GM21515 (cell line): ENCODE measurements around the gene MNX1.

Experiments used
- ATAC-seq: cut with Tn5 transposase; IDR thresholded peaks from one replicate; pipeline ENCODE4 v1.9.1; 2021; ENCODE audit not compliant: unreplicated experiment

MNX1 gene

DNA sequence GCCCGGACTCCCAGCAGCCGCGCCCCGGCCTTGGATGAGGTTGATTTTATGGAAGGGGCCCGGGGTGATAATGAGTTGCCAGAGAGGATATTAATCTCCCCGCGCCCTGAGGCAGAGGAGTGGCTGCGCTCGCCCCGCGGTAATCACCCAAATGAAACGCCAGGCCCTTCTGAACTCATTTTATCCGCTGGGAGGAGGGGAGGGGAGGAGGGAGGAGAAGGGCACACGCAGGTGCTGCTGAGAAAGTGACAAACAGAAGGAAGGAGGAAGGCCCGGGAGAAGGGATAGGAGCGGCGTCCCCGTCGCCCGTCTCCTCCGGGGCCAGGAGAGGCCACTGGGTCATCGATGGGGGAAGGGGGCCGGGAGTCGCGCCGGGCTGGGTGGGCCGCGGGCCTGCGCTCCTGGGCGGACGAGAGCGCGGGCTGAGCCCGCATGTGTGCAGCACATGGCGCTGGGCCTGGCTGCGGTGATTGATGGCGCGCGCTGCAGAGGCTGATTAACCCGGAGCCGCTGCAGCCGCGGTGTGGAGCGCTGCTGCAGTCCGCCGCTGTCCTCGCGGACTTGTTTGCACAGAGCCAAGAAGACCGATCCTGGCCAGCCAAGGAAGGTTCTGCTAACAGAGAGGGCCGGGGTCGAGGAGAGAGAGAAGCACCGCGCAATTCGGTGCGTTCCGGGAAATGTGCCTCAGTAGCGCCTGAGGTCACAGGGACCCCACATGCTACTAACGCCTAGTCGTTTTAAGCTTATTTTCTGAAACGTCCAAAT lies 6.5 kb downstream of the MNX1 start:
- no peak for ATAC-seq

DNA sequence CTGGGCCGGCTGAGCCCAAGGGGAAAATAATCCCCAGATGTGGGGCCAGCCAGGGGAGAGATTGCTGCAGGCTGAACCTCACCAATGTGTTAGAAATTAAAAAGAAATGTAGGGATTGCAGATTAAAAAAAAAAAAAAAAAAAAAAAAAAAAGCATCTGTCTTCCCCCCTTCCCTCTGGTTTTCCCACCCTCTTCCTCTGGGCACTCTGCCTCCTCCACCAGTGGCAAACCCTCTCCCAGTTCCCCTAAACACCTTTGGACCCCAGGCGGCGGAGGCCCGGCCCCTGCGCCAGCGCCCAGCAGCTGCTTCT lies 7.1 kb downstream of the MNX1 start:
- ATAC-seq, result no peak

DNA sequence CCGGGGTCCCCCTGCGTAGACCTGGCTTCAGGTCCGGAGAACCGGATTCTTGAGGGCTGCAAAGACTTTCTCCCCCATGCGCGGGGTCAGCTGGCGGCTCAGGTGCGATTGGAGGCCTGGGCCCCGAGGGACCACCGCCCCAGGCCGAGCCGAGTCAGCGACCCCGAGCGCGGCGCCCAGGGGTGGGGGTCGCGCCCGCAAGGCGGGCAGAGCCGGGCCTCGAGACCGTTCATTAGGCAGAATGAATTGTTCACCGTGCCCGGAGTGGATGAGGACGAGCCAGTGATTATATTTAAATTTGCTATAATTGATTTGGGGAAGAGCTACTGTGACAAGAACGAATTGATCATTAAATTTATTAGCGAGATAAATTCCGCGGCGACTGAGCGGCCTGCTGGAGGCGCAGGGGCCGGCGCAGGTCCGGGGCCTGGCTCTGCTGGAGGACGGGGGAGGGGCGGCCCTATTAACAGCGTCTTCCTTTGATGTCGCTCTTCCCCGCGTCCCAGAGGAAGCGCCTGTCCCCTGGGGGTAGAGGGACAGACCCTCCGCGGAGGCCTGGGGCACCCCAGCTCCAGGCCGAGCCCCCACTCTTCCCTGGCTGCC lies 7.5 kb downstream of the MNX1 start:
- ATAC-seq, result no peak

DNA sequence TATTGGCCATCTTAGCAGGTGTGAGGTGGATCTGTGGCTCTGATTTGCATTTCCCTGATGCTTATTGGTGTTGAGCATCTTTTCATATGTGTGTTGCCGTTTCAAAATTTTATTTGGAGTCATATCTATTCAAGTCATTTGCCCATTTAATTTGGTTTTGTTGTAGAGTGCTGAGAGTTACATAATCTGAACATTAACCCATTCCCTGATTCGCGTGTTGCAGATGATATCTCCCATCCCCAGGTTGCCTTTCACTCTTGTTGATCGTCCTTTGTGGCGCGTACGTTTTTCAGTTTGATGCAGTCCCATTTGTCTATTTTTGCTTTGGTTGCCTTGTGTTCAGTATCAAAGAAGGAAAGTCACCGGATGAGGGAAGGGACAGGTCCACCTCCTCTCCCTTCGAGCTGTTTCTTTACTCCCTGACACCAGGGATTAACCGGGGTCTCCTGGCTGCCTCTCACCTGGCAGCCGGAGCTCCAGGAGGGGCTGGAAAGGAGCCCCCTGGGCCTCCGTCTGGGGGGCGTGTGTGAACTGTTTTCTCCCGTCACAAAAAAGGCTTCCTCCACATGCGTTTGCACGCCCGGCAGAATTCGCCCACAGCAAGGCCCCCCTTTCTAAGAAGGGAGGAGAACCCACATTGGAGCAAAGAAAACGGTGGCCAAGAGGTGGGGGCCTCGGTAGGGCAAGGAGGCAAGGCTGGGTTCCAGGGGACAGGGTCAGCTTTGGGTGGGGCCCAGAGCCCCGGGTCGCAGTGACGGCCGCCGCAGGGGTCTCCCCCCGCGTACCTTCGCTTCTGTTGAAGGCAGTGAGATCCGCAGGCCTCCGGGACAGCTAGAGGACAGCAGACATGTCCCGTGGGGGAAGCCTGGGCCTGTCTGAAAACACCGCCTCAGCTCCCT lies 8.3 kb downstream of the MNX1 start:
- no peak for ATAC-seq

- no peak for ATAC-seq
Observed at GRCh38 chr7:157000741-157001653, 9.5 kb downstream of the MNX1 start.

DNA sequence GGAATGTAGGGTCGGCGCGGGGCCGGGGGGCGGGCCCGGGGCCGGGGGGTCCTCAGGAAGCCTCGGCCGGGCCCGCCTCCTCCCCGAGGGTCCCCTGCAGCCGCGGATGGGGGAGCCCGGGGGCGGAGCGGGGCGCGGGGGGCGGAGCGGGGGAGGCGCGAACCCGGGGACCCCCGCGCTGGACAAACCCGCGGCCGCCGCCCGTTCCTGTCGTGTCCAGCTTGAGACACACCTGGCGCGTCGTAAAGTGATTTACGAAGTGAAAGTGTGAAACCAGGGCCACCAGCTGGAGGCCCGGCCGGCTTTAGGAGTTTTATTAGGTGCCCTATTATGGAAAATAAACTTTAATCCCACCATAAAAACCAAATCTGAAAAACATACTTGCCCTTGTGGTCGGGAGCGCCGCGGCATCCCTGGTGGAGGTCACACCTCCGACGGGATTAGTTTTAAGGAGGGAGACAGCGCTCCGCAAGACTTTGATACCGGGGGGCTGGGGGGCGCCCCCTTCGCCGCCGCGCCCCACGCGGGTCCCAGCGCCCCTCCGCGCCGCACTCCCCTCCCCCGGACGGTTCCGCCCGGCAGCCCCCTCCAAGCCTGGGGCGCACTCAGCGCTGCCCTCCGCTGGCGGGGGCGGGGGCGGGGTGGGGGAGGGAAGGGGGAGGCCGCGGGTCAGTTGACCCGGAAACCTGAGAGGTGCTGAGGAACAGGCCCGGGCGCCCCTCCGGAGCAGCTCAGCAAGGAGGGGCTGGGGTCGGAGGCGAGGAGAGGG lies 10.3 kb downstream of the MNX1 start:
- ATAC-seq, result no peak

- no peak for ATAC-seq
Observed at GRCh38 chr7:156998988-156999957, 11.2 kb downstream of the MNX1 start.

DNA sequence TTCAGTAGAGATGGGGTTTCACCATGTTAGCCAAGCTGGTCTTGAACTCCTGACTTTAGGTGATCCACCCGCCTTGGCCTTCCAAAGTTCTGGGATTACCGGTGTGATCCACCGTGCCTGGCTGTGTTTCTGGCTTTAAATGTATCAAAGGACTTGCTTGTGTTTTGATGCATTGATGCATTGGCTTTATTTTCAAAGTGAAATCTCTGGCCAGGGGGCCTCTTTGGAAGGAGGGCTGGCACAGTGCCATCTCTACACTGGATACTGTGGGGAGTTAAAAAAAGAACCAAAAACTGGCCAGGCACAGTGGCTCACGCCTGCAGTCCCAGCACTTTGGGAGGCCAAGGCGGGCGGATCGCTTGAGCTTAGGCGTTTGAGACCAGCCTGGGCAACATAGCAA lies 16.0 kb downstream of the MNX1 start:
- ATAC-seq, result no peak

GRCh38 chr7:156993925-156994235 lies 16.6 kb downstream of the MNX1 start:
- no peak for ATAC-seq

GRCh38 chr7:156993021-156993924 lies 17.2 kb downstream of the MNX1 start:
- no peak for ATAC-seq

GRCh38 chr7:156989766-156990535 lies 20.5 kb downstream of the MNX1 start:
- ATAC-seq, result no peak

DNA sequence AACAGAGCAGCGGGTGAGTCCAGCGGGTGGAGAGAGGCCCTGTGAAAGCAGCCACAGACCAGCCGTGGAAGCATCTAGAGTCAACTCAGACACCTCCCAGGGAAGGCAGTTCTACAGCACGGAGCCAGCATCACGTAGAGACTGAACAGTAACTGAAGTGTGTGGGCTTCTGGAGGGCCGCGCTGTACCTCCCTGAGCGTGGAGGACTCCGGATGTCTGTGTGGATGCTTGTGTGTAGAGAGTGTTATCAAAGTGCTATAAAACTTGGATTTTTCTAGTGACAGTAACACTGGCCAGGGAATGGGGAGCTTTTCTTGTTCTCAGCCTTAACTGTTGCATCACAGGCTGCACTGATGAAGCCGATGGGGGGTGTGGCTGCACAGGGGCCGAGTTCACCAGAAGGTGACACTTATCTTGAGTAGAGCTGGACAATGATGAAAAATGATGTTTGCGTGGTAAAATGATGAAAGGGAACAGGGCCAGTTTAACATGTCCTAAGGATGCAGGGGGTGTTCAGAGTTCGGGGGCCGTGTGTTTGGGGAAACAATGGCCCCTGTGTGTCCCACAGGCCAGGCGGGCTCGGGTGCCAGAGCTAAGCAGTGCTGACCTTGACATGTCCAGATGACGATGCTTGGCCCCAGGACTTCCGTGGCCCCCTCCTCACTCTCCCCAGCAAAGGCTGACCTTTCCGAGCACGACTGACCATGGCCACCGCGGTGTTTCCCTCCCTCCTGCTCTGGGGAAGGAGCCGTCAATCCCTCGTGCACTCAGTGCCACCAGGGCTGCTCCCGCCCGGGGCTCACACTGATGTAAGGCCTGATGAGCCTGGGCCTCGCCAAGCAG lies 21.9 kb downstream of the MNX1 start:
- ATAC-seq, result no peak

- ATAC-seq, result no peak
Observed at GRCh38 chr7:156986378-156986777, 24.1 kb downstream of the MNX1 start.

GRCh38 chr7:156985101-156985992 lies 25.1 kb downstream of the MNX1 start:
- ATAC-seq, result no peak

GRCh38 chr7:156984174-156984891 lies 26.1 kb downstream of the MNX1 start:
- ATAC-seq, result no peak
